ACC112 (cell line): ENCODE measurements around the gene FLOT2.
"Not testable (repeated sequence)": the region's sequence is repeated elsewhere in the genome, so short reads cannot be mapped to it uniquely, and the experiment has no call there.

Experiments used
- H2AFZ ChIP-seq: fragments of 200-600 bp; sonication (generic); one replicate; pipeline ENCODE4 v1.6.0; 2017; ENCODE audit warnings: antibody characterized with exemption, low read length; ENCODE audit not compliant: unreplicated experiment
- H3K27ac ChIP-seq: fragments of 200-600 bp; sonication (generic); 2 replicates; pipeline ENCODE4 v1.5.1; 2014; ENCODE audit warnings: low read depth, mild to moderate bottlenecking, antibody characterized with exemption, low read length, moderate library complexity
- H3K27me3 ChIP-seq: fragments of 200-600 bp; sonication (generic); 2 replicates; pipeline ENCODE4 v1.6.1; 2014; ENCODE audit warnings: mild to moderate bottlenecking, antibody characterized with exemption, low read length, moderate library complexity, mixed read lengths; ENCODE audit not compliant: insufficient read depth
- H3K36me3 ChIP-seq: fragments of 200-600 bp; sonication (generic); 2 replicates; pipeline ENCODE4 v1.6.1; 2016; ENCODE audit warnings: mild to moderate bottlenecking, antibody characterized with exemption, low read length, moderate library complexity, mixed read lengths; ENCODE audit not compliant: insufficient read depth
- H3K4me1 ChIP-seq: fragments of 200-600 bp; sonication (generic); one replicate; pipeline ENCODE4 v1.6.1; 2016; ENCODE audit warnings: low read length, mixed read lengths; ENCODE audit not compliant: insufficient read depth, unreplicated experiment, control insufficient read depth
- H3K4me3 ChIP-seq: fragments of 200-600 bp; sonication (generic); 2 replicates; pipeline ENCODE4 v1.5.1; 2014; ENCODE audit warnings: mild to moderate bottlenecking, low read depth, low read length
- H3K79me2 ChIP-seq: fragments of 200-600 bp; sonication (generic); one replicate; pipeline ENCODE4 v1.6.0; 2016; ENCODE audit warnings: low read length; ENCODE audit not compliant: control insufficient read depth, unreplicated experiment, insufficient read depth

The FLOT2 gene

DNA sequence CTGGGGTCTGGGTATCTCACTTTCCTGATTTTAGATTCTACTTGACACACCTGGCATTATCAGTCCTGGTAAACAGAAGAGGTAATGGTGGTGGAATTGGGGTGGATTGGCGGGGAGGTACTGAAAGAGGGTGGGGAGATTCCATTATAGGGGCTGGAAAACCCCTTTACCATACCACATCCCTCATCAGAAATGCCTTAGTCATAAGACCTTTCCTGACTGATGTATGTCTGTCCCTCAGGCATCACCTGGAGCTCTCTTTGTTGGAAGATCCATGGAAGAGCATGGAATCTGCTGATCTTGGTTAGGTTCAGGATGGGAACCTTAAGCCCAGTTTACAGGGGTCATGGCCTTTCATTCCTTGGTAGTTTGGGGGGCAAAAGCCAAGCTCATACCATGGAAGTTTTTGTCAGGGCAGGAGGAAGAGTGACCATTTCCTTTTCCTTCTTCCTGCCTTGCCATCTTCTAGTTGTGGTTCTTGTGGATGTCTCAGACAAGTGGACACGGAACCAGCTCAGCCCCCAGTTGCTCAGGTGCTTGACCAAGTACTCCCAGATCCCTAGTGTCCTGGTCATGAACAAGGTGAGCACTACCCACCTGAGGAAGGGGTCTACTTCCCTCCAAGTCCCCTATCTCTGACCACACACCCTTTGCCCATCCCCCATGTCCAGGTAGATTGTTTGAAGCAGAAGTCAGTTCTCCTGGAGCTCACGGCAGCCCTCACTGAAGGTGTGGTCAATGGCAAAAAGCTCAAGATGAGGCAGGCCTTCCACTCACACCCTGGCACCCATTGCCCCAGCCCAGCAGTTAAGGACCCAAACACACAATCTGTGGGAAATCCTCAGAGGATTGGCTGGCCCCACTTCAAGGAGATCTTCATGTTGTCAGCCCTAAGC lies 39.4 kb downstream of the FLOT2 start:
- Histone ChIP-seq H3K27me3 (no peaks in the 10 kb centered on the region), H2AFZ (no peak overlapping the region), H3K4me1 (peaks cover 5% of the 10 kb centered on the region), H3K4me3 (no peak overlapping the region), H3K36me3 (peaks cover 5% of the 10 kb centered on the region; the same call in 1 of the 2 replicates), H3K79me2 (peaks cover 10% of the 10 kb centered on the region), H3K27ac (no peak overlapping the region)

- Histone ChIP-seq H3K27me3 (no peaks in the 10 kb centered on the region), H3K79me2 (peaks cover 10% of the 10 kb centered on the region), H3K36me3 (peaks cover 5% of the 10 kb centered on the region; the same call in 1 of the 2 replicates), H2AFZ (no peak overlapping the region), H3K27ac (no peak overlapping the region), H3K4me1 (peaks cover 5% of the 10 kb centered on the region), H3K4me3 (peak overlapping the region; percentile 96; the same call in 1 of the 2 replicates)
These were observed 41.4 kb downstream of the FLOT2 start for GRCh38 chr17:28856028-28856574.

GRCh38 chr17:28855336-28855679 lies 42.2 kb downstream of the FLOT2 start:
- peak overlapping the region; percentile 13; the same call in 1 of the 2 replicates for H3K27ac ChIP-seq
- H3K27me3 ChIP-seq = no peaks in the 10 kb centered on the region
- peaks cover 10% of the 10 kb centered on the region for H3K79me2 ChIP-seq
- peak overlapping the region; percentile 99 for H2AFZ ChIP-seq
- H3K4me3 ChIP-seq = peak overlapping the region; percentile 96
- 0 out of 2 replicates have a peak, but pooled peaks cover 5% of the 10 kb centered on the region for H3K36me3 ChIP-seq
- peaks cover 5% of the 10 kb centered on the region for H3K4me1 ChIP-seq

GRCh38 chr17:28854457-28855335 lies 42.8 kb downstream of the FLOT2 start, which contains the start of gene ERAL1:
TSS of gene ERAL1 (plus strand) at chr17:28855016. CDS start at chr17:28855035, 19 bp downstream.
- H3K79me2 ChIP-seq = peaks cover 10% of the 10 kb centered on the region
- H3K4me1 ChIP-seq = peaks cover 5% of the 10 kb centered on the region
- peak within 1 kb of the TSS; percentile 13; the same call in 1 of the 2 replicates for H3K27ac ChIP-seq
- peak within 1 kb of the TSS; percentile 96 for H3K4me3 ChIP-seq
- 0 out of 2 replicates have a peak, but pooled peaks cover 5% of the 10 kb centered on the region for H3K36me3 ChIP-seq
- H2AFZ ChIP-seq = peak within 1 kb of the TSS; percentile 99
- H3K27me3 ChIP-seq = no peaks in the 10 kb centered on the region

- Histone ChIP-seq H3K4me1 (peaks cover 5% of the 10 kb centered on the region), H3K27me3 (no peaks in the 10 kb centered on the region), H3K79me2 (peaks cover 10% of the 10 kb centered on the region), H3K36me3 (0 out of 2 replicates have a peak, but pooled peaks cover 5% of the 10 kb centered on the region), H3K27ac (no peak overlapping the region), H3K4me3 (no peak overlapping the region), H2AFZ (no peak overlapping the region)
These were observed 44.2 kb downstream of the FLOT2 start for GRCh38 chr17:28853295-28853694.

GRCh38 chr17:28849281-28849680 lies 48.3 kb downstream of the FLOT2 start:
- H3K27ac ChIP-seq = no peak overlapping the region
- H3K79me2 ChIP-seq = no peaks in the 10 kb centered on the region
- no peaks in the 10 kb centered on the region for H3K4me1 ChIP-seq
- no peak overlapping the region for H2AFZ ChIP-seq
- no peak overlapping the region for H3K4me3 ChIP-seq
- no peaks in the 10 kb centered on the region for H3K36me3 ChIP-seq
- no peaks in the 10 kb centered on the region for H3K27me3 ChIP-seq

GRCh38 chr17:28848667-28849066 lies 48.9 kb downstream of the FLOT2 start:
- H3K27ac ChIP-seq, H3K79me2 ChIP-seq, H3K4me1 ChIP-seq, H2AFZ ChIP-seq, H3K4me3 ChIP-seq, H3K36me3 ChIP-seq, H3K27me3 ChIP-seq: not testable (repeated sequence)

GRCh38 chr17:28846699-28847098 lies 50.8 kb downstream of the FLOT2 start:
- not testable (repeated sequence) for H3K4me3 ChIP-seq, H3K4me1 ChIP-seq, H2AFZ ChIP-seq, H3K79me2 ChIP-seq, H3K27me3 ChIP-seq, H3K27ac ChIP-seq, H3K36me3 ChIP-seq

- peaks cover 13% of the 10 kb centered on the region for H3K79me2 ChIP-seq
- no peaks in the 10 kb centered on the region for H3K36me3 ChIP-seq
- no peaks in the 10 kb centered on the region for H3K4me1 ChIP-seq
- H3K27ac ChIP-seq = no peak overlapping the region
- H2AFZ ChIP-seq = no peak overlapping the region
- H3K27me3 ChIP-seq = no peaks in the 10 kb centered on the region
- no peak overlapping the region for H3K4me3 ChIP-seq
These were observed 51.3 kb downstream of the FLOT2 start for GRCh38 chr17:28846231-28846630.

GRCh38 chr17:28843816-28844148 lies 53.8 kb downstream of the FLOT2 start:
- Histone ChIP-seq H3K36me3 (no peaks in the 10 kb centered on the region), H2AFZ (no peak overlapping the region), H3K4me3 (no peak overlapping the region), H3K4me1 (no peaks in the 10 kb centered on the region), H3K79me2 (peaks cover 33% of the 10 kb centered on the region), H3K27me3 (no peaks in the 10 kb centered on the region), H3K27ac (no peak overlapping the region)
